ENCODE data around the gene PHKG1. TPM values are rescaled to one million over a fixed set of nuclear protein-coding genes. Genes with fewer than 3 reads are reported as not detected.
"Not testable (repeated sequence)": the region's sequence is repeated elsewhere in the genome, so short reads cannot be mapped to it uniquely, and the experiment has no call there.

Gene PHKG1
- total RNA-seq, 1 donor from 2014 or later = not detected

DNA sequence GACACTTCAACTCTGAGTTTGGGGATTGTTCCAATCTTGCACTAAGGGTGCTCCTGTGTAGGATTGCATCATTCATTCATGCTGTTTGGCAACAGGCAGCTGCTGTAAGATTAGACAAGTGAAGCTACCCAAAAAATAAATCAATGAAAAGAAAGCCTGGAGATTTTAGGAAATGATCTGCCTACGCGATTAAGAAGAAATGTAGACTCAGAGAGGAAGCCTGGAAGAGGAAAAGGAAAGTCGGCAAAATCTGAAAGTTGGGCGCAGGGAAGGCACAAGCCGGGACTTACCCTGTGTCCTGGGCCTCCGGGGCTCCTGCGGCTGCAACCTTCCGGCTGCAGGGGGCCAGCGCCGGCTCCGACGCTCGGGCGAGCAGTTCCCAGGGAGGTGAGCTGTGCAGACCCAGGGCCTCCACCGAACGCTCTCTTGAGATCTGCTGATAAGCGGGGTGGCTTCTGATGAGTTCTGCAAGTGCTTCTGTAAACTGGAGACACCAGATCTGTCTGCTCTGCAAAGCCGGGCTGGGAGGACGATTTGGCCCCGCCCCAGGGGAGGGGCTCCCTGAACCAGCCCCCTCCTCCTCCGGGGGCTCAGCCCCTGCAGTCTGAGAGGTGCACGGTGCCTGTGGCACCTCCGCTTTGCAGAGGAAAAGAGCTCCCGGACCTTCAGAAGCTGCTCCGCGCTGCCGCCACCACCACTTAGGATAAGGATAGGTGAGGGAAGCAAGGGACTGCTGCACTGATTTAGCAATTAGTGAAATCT lies 58.9 kb downstream of the PHKG1 start:
- H3K4me1 Mint-ChIP-seq (ENCODE audit: low read depth, unreplicated experiment) = peaks cover 7% of the 10 kb centered on the region

DNA sequence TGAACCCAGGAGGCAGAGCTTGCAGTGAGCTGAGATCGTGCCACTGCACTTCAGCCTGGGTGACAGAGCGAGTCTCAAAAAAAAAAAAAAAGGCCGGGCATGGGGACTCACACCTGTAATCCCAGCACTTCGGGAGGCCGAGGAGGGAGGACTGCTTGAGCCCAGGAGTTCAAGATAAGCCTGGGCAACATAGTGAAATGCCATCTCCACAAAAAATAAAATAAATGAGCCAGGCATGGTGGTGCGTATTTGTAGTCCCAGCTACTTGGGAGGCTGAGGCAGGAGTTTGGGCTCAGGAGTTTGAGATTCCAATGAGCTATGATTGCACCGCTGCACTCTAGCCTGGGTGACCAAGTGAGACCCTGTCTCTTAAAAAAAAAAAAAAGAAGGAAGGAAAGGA lies 60.2 kb downstream of the PHKG1 start:
- not testable (repeated sequence) for DNase-seq; H3K9me3 Mint-ChIP-seq (ENCODE audit: unreplicated experiment); H3K36me3 Mint-ChIP-seq (ENCODE audit: unreplicated experiment); H3K27ac Mint-ChIP-seq (ENCODE audit: unreplicated experiment); H3K4me1 Mint-ChIP-seq (ENCODE audit: low read depth, unreplicated experiment); H3K27me3 Mint-ChIP-seq (ENCODE audit: unreplicated experiment)
- H3K4me3 Mint-ChIP-seq (ENCODE audit: unreplicated experiment) = peak overlapping the region; percentile 57

More for the DNA sequence above, 58.9 kb downstream of the PHKG1 start:
- H3K27ac Mint-ChIP-seq (ENCODE audit: unreplicated experiment) = peak overlapping the region; percentile 92
- TF ChIP-seq, protein P1, sequence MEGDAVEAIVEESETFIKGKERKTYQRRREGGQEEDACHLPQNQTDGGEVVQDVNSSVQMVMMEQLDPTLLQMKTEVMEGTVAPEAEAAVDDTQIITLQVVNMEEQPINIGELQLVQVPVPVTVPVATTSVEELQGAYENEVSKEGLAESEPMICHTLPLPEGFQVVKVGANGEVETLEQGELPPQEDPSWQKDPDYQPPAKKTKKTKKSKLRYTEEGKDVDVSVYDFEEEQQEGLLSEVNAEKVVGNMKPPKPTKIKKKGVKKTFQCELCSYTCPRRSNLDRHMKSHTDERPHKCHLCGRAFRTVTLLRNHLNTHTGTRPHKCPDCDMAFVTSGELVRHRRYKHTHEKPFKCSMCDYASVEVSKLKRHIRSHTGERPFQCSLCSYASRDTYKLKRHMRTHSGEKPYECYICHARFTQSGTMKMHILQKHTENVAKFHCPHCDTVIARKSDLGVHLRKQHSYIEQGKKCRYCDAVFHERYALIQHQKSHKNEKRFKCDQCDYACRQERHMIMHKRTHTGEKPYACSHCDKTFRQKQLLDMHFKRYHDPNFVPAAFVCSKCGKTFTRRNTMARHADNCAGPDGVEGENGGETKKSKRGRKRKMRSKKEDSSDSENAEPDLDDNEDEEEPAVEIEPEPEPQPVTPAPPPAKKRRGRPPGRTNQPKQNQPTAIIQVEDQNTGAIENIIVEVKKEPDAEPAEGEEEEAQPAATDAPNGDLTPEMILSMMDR (IDR thresholded peaks at IDR 0.05; ENCODE audit: partially characterized antibody, unreplicated experiment) = peak; percentile 26
- peaks cover 4% of the 10 kb centered on the region for H3K9me3 Mint-ChIP-seq (ENCODE audit: unreplicated experiment)
- no peaks in the 10 kb centered on the region for H3K36me3 Mint-ChIP-seq (ENCODE audit: unreplicated experiment)
- peak; percentile 83 for DNase-seq
- H3K27me3 Mint-ChIP-seq (ENCODE audit: unreplicated experiment) = no peaks in the 10 kb centered on the region
- peak overlapping the region; percentile 94 for H3K4me3 Mint-ChIP-seq (ENCODE audit: unreplicated experiment)

DNA sequence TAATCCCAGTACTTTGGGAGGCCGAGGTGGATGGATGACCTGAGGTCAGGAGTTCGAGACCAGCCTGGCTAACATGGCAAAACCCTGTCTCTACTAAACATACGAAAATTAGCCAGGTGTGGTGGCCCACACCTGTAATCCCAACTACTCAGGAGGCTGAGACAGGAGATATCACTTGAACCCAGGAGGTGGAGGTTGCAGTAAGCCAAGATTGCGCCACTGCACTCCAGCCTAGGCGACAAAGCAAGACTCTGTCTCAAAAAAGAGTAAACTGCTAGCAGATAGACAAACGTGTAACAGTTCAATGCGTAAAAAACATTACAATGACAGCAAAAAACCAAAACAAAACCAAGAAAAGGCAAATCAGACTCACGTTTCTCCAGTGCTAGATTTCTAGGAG lies 61.2 kb downstream of the PHKG1 start:
- H3K9me3 Mint-ChIP-seq (ENCODE audit: unreplicated experiment); H3K27ac Mint-ChIP-seq (ENCODE audit: unreplicated experiment); DNase-seq; H3K4me1 Mint-ChIP-seq (ENCODE audit: low read depth, unreplicated experiment); H3K27me3 Mint-ChIP-seq (ENCODE audit: unreplicated experiment); H3K36me3 Mint-ChIP-seq (ENCODE audit: unreplicated experiment): not testable (repeated sequence)
- H3K4me3 Mint-ChIP-seq (ENCODE audit: unreplicated experiment) = peak overlapping the region; percentile 28

DNA sequence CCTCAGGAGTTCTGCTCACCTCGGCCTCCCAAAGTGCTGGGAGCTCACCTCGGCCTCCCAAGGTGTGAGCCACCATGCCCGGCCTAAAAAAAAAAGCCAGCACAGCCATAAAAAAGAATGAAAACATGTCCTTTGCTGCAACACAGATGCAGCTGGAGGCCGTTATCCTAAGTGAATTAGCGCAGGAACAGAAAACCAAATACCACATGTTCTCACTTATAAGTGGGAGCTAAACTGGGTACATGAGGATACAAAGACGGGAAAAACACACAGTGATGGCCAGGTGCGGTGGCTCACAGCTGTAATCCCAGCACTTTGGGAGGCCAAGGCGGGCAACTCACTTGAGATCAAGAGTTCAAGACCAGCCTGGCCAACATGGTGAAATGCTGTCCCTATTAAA lies 62.4 kb downstream of the PHKG1 start:
- H3K4me3 Mint-ChIP-seq (ENCODE audit: unreplicated experiment) = no peak overlapping the region
- H3K27ac Mint-ChIP-seq (ENCODE audit: unreplicated experiment) = no peak overlapping the region
- peaks cover 7% of the 10 kb centered on the region for H3K4me1 Mint-ChIP-seq (ENCODE audit: low read depth, unreplicated experiment)
- DNase-seq = no peak
- H3K27me3 Mint-ChIP-seq (ENCODE audit: unreplicated experiment) = no peaks in the 10 kb centered on the region
- peaks cover 4% of the 10 kb centered on the region for H3K9me3 Mint-ChIP-seq (ENCODE audit: unreplicated experiment)
- TF ChIP-seq, protein P1 (IDR thresholded peaks at IDR 0.05; ENCODE audit: partially characterized antibody, unreplicated experiment) = no peak
- H3K36me3 Mint-ChIP-seq (ENCODE audit: unreplicated experiment) = no peaks in the 10 kb centered on the region

Other genes with a start within 250 kb of the PHKG1 start
- gene SEPTIN14, start 230.2 kb downstream of the PHKG1 start, total RNA-seq (ENCODE audit: unreplicated experiment) = not detected
- 13.2 TPM for gene ZNF713, start 205.5 kb downstream of the PHKG1 start, total RNA-seq (ENCODE audit: unreplicated experiment)
- gene MRPS17, start 141.1 kb downstream of the PHKG1 start, total RNA-seq (ENCODE audit: unreplicated experiment) = 13.4 TPM
- 39.6 TPM for gene NIPSNAP2, start 128.4 kb downstream of the PHKG1 start, total RNA-seq (ENCODE audit: unreplicated experiment)
- 51.6 TPM for gene PSPH, start 41.5 kb downstream of the PHKG1 start, total RNA-seq (ENCODE audit: unreplicated experiment)
- 203 TPM for gene CCT6A, start 41.2 kb downstream of the PHKG1 start, total RNA-seq (ENCODE audit: unreplicated experiment)
- gene SUMF2, start 28.7 kb downstream of the PHKG1 start, total RNA-seq (ENCODE audit: unreplicated experiment) = 59.3 TPM
- not detected for gene CHCHD2, start 13.5 kb upstream of the PHKG1 start, total RNA-seq (ENCODE audit: unreplicated experiment)
- not detected for gene NUPR2, start 23.5 kb upstream of the PHKG1 start, total RNA-seq (ENCODE audit: unreplicated experiment)

All from glutamatergic neuron (in vitro differentiated cells).